HepG2 (cell line): ENCODE data around the gene TCF23. TPM values are rescaled to one million over a fixed set of nuclear protein-coding genes. Genes with fewer than 3 reads are reported as not detected.

Experiments
- KLF6 ChIP-seq: IDR thresholded peaks from 2 replicates; pipeline ENCODE4 v1.8.0; 2016; ENCODE audit warnings: missing biosample characterization, missing genetic modification reagents
- NAIF1 ChIP-seq: sonication (generic); formaldehyde crosslinking; IDR thresholded peaks from 2 replicates; pipeline ENCODE4 v1.5.0; 2020; ENCODE audit warnings: mild to moderate bottlenecking, missing genetic modification reagents, borderline replicate concordance
- SIN3B ChIP-seq: fragments of 150-350 bp; IDR thresholded peaks from 2 replicates; pipeline ENCODE4 v1.6.1; 2014; ENCODE audit warnings: low read length
- SRF ChIP-seq: IDR thresholded peaks from 2 replicates; pipeline ENCODE4 v1.6.1; 2011; ENCODE audit warnings: mild to moderate bottlenecking, low read depth, low read length, moderate library complexity
- ZBTB46 ChIP-seq: sonication (generic); formaldehyde crosslinking; IDR thresholded peaks from 2 replicates; pipeline ENCODE4 v1.4.0; 2020; ENCODE audit warnings: mild to moderate bottlenecking, missing genetic modification reagents, borderline replicate concordance
- ZNF614 ChIP-seq: IDR thresholded peaks from 2 replicates; pipeline ENCODE4 v1.6.1; 2018; ENCODE audit warnings: missing biosample characterization, missing genetic modification reagents, inconsistent platforms, borderline replicate concordance
- polyA plus RNA-seq, 8 experiments: library from polyadenylated mRNA; depleted of rRNA in 3 of 8; stranded (reverse) in 7 of 8; unstranded in 1 of 8; fragments of >200 nt; fragmentation: Illumina TruSeq in 4 of 8; extraction: Trizol in 4 of 8; gene quantifications; 2 replicates each; pipeline versions ENCODE4 v1.2.1 to v1.2.3, GENCODE V29; 2011 to 2016; ENCODE audit warnings: low read depth in 4 of 8, missing spikeins in 1 of 8, mixed read lengths in 1 of 8; ENCODE audit not compliant: insufficient read depth in 1 of 8
- total RNA-seq, 5 experiments: library from RNA; depleted of rRNA; stranded (reverse); fragments of >200 nt; fragmentation: Illumina TruSeq; extraction: Trizol; gene quantifications; 2 replicates each; pipeline ENCODE4 v1.2.3, GENCODE V29; 2016; ENCODE audit warnings: low read depth in 1 of 5
- TF ChIP-seq, protein P1 (sequence below): sonication (generic); formaldehyde crosslinking; IDR thresholded peaks from 2 replicates; pipeline ENCODE4 v1.4.0; 2020; ENCODE audit warnings: mild to moderate bottlenecking, missing genetic modification reagents

The TCF23 gene
- total and polyA plus RNA-seq, 2 of the 13 experiments (the other 11 are each of a cell fraction or from before 2014, with no cell fraction given), result 0.02 to 1.4 TPM

DNA sequence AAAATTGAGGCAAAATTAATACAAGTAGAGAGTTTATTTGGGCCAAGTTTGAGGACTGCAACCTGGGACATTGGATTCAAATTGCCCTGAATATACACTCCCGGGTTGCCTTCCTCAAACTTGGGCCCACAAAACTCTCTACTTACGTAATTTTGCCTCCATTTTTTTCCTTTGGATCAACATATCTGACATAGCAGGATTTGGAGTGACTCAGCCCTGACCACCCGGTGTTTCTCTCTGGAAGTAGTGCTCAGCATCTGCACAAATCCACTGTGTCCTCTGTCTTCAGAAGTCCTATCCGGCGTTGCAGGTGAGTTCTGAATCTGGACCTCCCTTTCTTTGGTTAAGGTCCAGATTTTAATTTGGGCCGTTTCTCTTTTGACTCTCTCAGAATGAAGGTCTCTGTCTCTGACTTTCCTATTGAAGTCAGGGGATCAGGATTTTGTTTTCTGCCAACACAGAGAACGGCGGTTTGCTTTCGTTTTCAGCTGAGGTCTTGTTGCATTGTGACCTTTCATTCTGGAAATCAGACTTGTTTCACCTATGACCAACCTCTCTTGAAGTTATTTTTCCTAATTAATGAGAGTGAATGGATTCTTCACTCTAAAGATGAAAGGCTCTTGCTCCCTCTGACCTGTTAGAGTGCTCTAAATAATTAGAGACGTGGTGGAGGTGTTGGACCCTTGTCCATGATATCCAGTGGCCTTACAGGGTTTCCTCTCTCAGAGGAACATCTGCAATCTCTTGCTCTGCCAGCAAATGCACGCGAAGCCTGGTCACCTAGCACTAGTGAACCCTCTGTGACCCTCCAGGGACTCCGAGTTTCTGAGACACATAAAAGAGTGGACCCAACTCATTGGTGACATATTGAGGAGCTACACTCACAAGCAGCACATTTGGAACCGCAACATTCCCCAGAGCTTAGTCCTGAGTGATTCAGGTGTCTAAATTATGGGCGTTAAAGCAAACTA is 13.6 kb downstream of the TCF23 start (continued):
- TF ChIP-seq ZBTB46 (CRISPR knock-in tag) (no peak), SRF (no peak), NAIF1 (CRISPR knock-in tag) (no peak), ZNF614 (no peak), SIN3B (no peak), KLF6 (CRISPR knock-in tag) (no peak)
- TF ChIP-seq, protein P1, sequence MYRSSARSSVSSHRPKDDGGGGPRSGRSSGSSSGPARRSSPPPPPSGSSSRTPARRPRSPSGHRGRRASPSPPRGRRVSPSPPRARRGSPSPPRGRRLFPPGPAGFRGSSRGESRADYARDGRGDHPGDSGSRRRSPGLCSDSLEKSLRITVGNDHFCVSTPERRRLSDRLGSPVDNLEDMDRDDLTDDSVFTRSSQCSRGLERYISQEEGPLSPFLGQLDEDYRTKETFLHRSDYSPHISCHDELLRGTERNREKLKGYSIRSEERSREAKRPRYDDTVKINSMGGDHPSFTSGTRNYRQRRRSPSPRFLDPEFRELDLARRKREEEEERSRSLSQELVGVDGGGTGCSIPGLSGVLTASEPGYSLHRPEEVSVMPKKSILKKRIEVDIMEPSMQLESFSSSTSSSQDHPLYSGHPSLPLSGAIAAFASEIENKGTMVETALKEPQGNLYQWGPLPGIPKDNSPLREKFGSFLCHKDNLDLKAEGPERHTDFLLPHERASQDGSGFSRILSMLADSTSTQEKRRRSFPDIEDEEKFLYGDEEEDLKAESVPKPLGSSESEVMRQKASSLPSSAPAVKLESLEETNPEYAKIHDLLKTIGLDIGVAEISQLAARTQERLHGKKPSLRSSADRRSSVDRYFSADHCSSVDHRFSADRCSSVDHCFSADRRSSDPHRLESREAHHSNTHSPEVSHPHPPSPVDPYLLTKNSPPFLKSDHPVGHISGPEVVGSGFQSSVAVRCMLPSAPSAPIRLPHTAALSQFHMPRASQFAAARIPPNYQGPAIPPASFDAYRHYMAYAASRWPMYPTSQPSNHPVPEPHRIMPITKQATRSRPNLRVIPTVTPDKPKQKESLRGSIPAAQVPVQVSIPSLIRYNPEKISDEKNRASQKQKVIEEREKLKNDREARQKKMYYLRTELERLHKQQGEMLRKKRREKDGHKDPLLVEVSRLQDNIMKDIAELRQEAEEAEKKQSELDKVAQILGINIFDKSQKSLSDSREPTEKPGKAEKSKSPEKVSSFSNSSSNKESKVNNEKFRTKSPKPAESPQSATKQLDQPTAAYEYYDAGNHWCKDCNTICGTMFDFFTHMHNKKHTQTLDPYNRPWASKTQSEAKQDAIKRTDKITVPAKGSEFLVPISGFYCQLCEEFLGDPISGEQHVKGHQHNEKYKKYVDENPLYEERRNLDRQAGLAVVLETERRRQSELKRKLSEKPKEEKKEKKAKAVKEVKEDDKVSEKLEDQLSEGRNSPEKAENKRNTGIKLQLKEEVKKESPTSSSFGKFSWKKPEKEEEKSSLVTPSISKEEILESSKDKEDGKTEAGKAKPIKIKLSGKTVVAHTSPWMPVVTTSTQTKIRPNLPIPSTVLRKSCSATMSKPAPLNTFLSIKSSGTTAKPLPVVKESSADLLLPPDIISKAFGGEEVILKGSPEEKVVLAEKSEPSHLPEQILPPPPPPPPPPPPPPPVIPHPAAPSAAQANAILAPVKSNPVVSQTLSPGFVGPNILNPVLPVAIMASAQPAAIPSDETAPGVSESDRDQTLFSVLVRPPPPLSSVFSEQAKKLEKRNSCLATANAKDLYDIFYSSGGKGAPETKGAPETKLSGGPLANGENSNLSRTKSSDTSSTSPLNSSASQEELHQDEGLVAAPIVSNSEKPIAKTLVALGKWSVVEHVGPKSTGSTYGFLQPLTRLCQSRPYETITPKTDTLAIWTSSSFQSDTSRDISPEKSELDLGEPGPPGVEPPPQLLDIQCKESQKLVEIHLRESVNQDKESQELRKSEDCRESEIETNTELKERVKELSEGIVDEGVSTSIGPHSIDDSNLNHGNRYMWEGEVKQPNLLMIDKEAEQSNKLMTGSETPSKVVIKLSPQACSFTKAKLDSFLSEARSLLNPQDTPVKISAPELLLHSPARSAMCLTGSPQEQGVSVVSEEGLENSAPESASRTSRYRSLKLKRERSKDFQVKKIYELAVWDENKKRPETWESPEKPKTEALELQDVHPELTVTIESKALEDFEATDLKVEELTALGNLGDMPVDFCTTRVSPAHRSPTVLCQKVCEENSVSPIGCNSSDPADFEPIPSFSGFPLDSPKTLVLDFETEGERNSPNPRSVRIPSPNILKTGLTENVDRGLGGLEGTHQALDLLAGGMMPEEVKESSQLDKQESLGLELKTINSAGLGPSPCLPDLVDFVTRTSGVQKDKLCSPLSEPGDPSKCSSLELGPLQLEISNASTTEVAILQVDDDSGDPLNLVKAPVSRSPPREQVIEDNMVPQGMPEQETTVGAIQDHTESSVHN (CRISPR knock-in tag), result peak; percentile 64; the same call in 1 of the 2 replicates
